IMR-90 (cell line): ENCODE data around the gene PRDX4. TPM values are rescaled to one million over a fixed set of nuclear protein-coding genes. Genes with fewer than 3 reads are reported as not detected.

ENCODE experiments used
- ATAC-seq: fragments of 200-7000 bp; cut with Tn5 transposase; 2 replicates; pipeline ENCODE4 v1.9.1; 2020; ENCODE audit warnings: low read depth, mild to moderate bottlenecking, moderate library complexity
- BruUV-seq: library from RNA; stranded (reverse); fragments of 400-500 nt; replicated peaks from 2 replicates; lab custom pipeline; 2021; lab: Mats Ljungman, UMichigan
- CTCF ChIA-PET: fragments of 300-600 bp; formaldehyde crosslinking; extraction: SDS; loops from one replicate; lab custom pipeline; 2021; ENCODE audit warnings: antibody characterized with exemption; lab: Yijun Ruan, JAX
- POLR2A ChIA-PET: fragments of 300-600 bp; sonication (Branson Sonifier 250); formaldehyde crosslinking; loops from one replicate; lab custom pipeline; 2022; ENCODE audit warnings: antibody characterized with exemption; ENCODE audit not compliant: unreplicated experiment; lab: Charles Lee
- DNase-seq: peaks from one replicate; pipeline ENCODE4 v3.0.0; 2013
- H2AFZ ChIP-seq: replicated peaks from 2 replicates; pipeline ENCODE3; 2013; ENCODE audit warnings: low read length, mild to moderate bottlenecking; ENCODE audit not compliant: poor library complexity
- H2AK5ac ChIP-seq: 2 replicates; pipeline ENCODE4 v1.6.1; 2013; ENCODE audit warnings: low read depth, low read length, inconsistent platforms
- H2AK9ac ChIP-seq: replicated peaks from 2 replicates; pipeline ENCODE3; 2013; ENCODE audit warnings: mild to moderate bottlenecking, low read depth, low read length, moderate library complexity; ENCODE audit not compliant: poor library complexity
- H2BK120ac ChIP-seq: 2 replicates; pipeline ENCODE4 v1.6.1; 2013; ENCODE audit warnings: low read depth, low read length, inconsistent platforms
- H2BK15ac ChIP-seq: 3 replicates; pipeline ENCODE4 v1.6.1; 2013; ENCODE audit warnings: low read depth, low read length, inconsistent platforms
- H2BK20ac ChIP-seq: 2 replicates; pipeline ENCODE4 v1.6.1; 2013; ENCODE audit warnings: low read depth, mild to moderate bottlenecking, inconsistent platforms, low read length, moderate library complexity
- H2BK5ac ChIP-seq: 2 replicates; pipeline ENCODE4 v1.6.1; 2013; ENCODE audit warnings: mild to moderate bottlenecking, low read depth, low read length, inconsistent platforms; ENCODE audit not compliant: poor library complexity, severe bottlenecking
- H3K14ac ChIP-seq: replicated peaks from 2 replicates; pipeline ENCODE4 v1.6.1; 2013; ENCODE audit warnings: low read depth, low read length, inconsistent platforms
- H3K18ac ChIP-seq: 2 replicates; pipeline ENCODE4 v1.6.1; 2013; ENCODE audit warnings: low read depth, low read length, control low read depth
- H3K23ac ChIP-seq: 2 replicates; pipeline ENCODE4 v1.6.1; 2013; ENCODE audit warnings: low read depth, low read length, inconsistent platforms
- H3K27ac ChIP-seq: 2 replicates; pipeline ENCODE4 v1.5.1; 2013; ENCODE audit warnings: mild to moderate bottlenecking, control low read depth, low read length; ENCODE audit not compliant: insufficient read depth
- H3K27me3 ChIP-seq: 2 replicates; pipeline ENCODE4 v1.6.1; 2013; ENCODE audit warnings: low read length; ENCODE audit not compliant: control insufficient read depth, insufficient read depth
- H3K36me3 ChIP-seq: 2 replicates; pipeline ENCODE4 v1.6.1; 2013; ENCODE audit warnings: low read length, mixed read lengths; ENCODE audit not compliant: control insufficient read depth, insufficient read depth
- H3K4ac ChIP-seq: 2 replicates; pipeline ENCODE4 v1.6.1; 2013; ENCODE audit warnings: low read depth, low read length, inconsistent platforms
- H3K4me1 ChIP-seq: 2 replicates; pipeline ENCODE4 v1.6.1; 2013; ENCODE audit warnings: low read length, mixed read lengths; ENCODE audit not compliant: control insufficient read depth, insufficient read depth
- H3K4me2 ChIP-seq: 2 replicates; pipeline ENCODE4 v1.6.1; 2013; ENCODE audit warnings: low read depth, mild to moderate bottlenecking, control low read depth, low read length, moderate library complexity
- H3K4me3 ChIP-seq: 2 replicates; pipeline ENCODE4 v1.5.1; 2013; ENCODE audit warnings: low read depth, mild to moderate bottlenecking, control low read depth, low read length, moderate library complexity; ENCODE audit not compliant: insufficient read depth
- H3K56ac ChIP-seq: 2 replicates; pipeline ENCODE4 v1.6.1; 2013; ENCODE audit warnings: low read length, inconsistent platforms; ENCODE audit not compliant: insufficient read depth; ENCODE audit errors: extremely low read depth
- H3K79me1 ChIP-seq, 2 experiments: 2 replicates each; pipeline ENCODE4 v1.6.1; 2013; ENCODE audit warnings: low read length in 2 of 2, inconsistent platforms in 1 of 2, low read depth in 1 of 2
- H3K9ac ChIP-seq: 2 replicates; pipeline ENCODE4 v1.6.1; 2013; ENCODE audit warnings: low read depth, low read length, control low read depth
- H3K9me1 ChIP-seq: 2 replicates; pipeline ENCODE4 v1.6.1; 2013; ENCODE audit warnings: low read length, inconsistent platforms; ENCODE audit not compliant: insufficient read depth
- H3K9me3 ChIP-seq: 2 replicates; pipeline ENCODE4 v1.6.1; 2013; ENCODE audit warnings: low read length; ENCODE audit not compliant: control insufficient read depth, insufficient read depth
- H4K20me1 ChIP-seq: 2 replicates; pipeline ENCODE4 v1.6.1; 2013; ENCODE audit warnings: low read length, inconsistent platforms; ENCODE audit not compliant: insufficient read depth
- H4K5ac ChIP-seq: 2 replicates; pipeline ENCODE4 v1.6.1; 2013; ENCODE audit warnings: mild to moderate bottlenecking, low read depth, low read length, control low read depth
- H4K8ac ChIP-seq, 2 experiments: 2 replicates each; pipeline ENCODE4 v1.6.1; 2013; ENCODE audit warnings: low read depth in 2 of 2, low read length in 2 of 2, control low read depth in 1 of 2, inconsistent platforms in 1 of 2
- H4K91ac ChIP-seq: 2 replicates; pipeline ENCODE4 v1.6.1; 2013; ENCODE audit warnings: low read depth, low read length, inconsistent platforms; ENCODE audit not compliant: insufficient read depth
- BHLHE40 ChIP-seq: fragments of 150-350 bp; IDR thresholded peaks from 2 replicates; pipeline ENCODE4 v1.6.1; 2016; ENCODE audit warnings: mild to moderate bottlenecking, low read depth, low read length
- CHD1 ChIP-seq: IDR thresholded peaks from 2 replicates; pipeline ENCODE4 v1.6.1; 2012; ENCODE audit warnings: low read depth, low read length, improper control_type of control experiment
- MAZ ChIP-seq: IDR thresholded peaks from 2 replicates; pipeline ENCODE4 v1.6.1; 2012; ENCODE audit warnings: low read depth, mild to moderate bottlenecking, low read length, improper control_type of control experiment, moderate library complexity, borderline replicate concordance
- MXI1 ChIP-seq: IDR thresholded peaks from 2 replicates; pipeline ENCODE4 v1.6.1; 2012; ENCODE audit warnings: low read depth, mild to moderate bottlenecking, low read length, moderate library complexity, borderline replicate concordance
- NFE2L2 ChIP-seq: fragments of 150-350 bp; IDR thresholded peaks from 2 replicates; pipeline ENCODE4 v1.6.1; 2016; ENCODE audit warnings: low read depth, mild to moderate bottlenecking, low read length
- POLR2A ChIP-seq: IDR thresholded peaks from 2 replicates; pipeline ENCODE4 v1.6.1; 2012; ENCODE audit warnings: mild to moderate bottlenecking, low read depth, low read length
- RCOR1 ChIP-seq: IDR thresholded peaks from 2 replicates; pipeline ENCODE4 v1.6.1; 2012; ENCODE audit warnings: mild to moderate bottlenecking, low read length, improper control_type of control experiment; ENCODE audit not compliant: insufficient replicate concordance
- RFX5 ChIP-seq: IDR thresholded peaks from 2 replicates; pipeline ENCODE4 v1.8.0; 2012; ENCODE audit warnings: low read depth, mild to moderate bottlenecking, low read length, moderate library complexity
- SMC3 ChIP-seq: fragments of 150-350 bp; IDR thresholded peaks from 2 replicates; pipeline ENCODE4 v1.6.1; 2016; ENCODE audit warnings: low read depth, mild to moderate bottlenecking, antibody characterized with exemption, low read length, moderate library complexity
- WGBS, 2 experiments: methylation state at CpG; one replicate each; pipeline versions ENCODE4 v1.1.5 to v1.1.7; 2013; ENCODE audit warnings: missing lambda C conversion rate in 2 of 2; ENCODE audit not compliant: insufficient read length in 1 of 2; ENCODE audit errors: extremely low coverage in 2 of 2; 5-methylcytosine and 5-hydroxymethylcytosine counted together
- dilution Hi-C: fragments of 300-500 bp; cut with HindIII; formaldehyde crosslinking; loops from one replicate; pipeline ENCODE4 v1.14.3; 2018; ENCODE audit warnings: low sequenced_read_pairs; ENCODE audit not compliant: unreplicated experiment
- in situ Hi-C: fragments of 300-500 bp; cut with MboI; formaldehyde crosslinking; loops from 3 replicates; pipeline ENCODE4 v1.14.3; 2019; ENCODE audit warnings: low sequenced_read_pairs, inconsistent platforms, mixed read lengths
- intact Hi-C: fragments of 100-400 bp; cut with micrococcal nuclease; formaldehyde crosslinking; loops from 2 replicates; pipeline ENCODE4 v1.10.0; 2022
- polyA plus RNA-seq, 3 experiments: library from polyadenylated mRNA; depleted of rRNA; stranded (reverse); fragments of >200 nt; gene quantifications; 2 replicates each; pipeline ENCODE4 v1.2.3, GENCODE V29; 2012; ENCODE audit warnings: low replicate concordance in 1 of 3
- total RNA-seq: library from RNA; depleted of rRNA; stranded (reverse); fragments of >200 nt; gene quantifications from 2 replicates; pipeline ENCODE4 v1.2.3, GENCODE V29; 2012

PRDX4 gene
- total and polyA plus RNA-seq, 2 of the 4 experiments (the other 2 are of a cell fraction), result 194 to 226 TPM

GRCh38 chrX:23670528-23670927 is 3.2 kb downstream of the PRDX4 start:
- Histone ChIP-seq H2AK9ac (no peak overlapping the region), H3K56ac (no peak overlapping the region), H2BK20ac (no peak overlapping the region), H4K20me1 (no peaks in the 10 kb centered on the region), H2AFZ (no peak overlapping the region), H3K18ac (no peak overlapping the region), H3K14ac (no peak overlapping the region), H3K79me1 (peaks cover 0 to 11% of the 10 kb centered on the region in 2 experiments; a peak in 2 of 4 replicates), H3K9me3 (no peaks in the 10 kb centered on the region), H3K4me2 (no peak overlapping the region), H3K9me1 (no peaks in the 10 kb centered on the region), H4K8ac (no peak overlapping the region), H3K4ac (no peak overlapping the region), H2AK5ac (no peak overlapping the region), H2BK5ac (no peak overlapping the region), H3K27me3 (no peaks in the 10 kb centered on the region), H3K36me3 (0 out of 2 replicates have a peak, but pooled peaks cover 1% of the 10 kb centered on the region), H4K91ac (no peak overlapping the region), H3K9ac (no peak overlapping the region), H3K27ac (no peak overlapping the region), H2BK120ac (no peak overlapping the region), H2BK15ac (no peak overlapping the region), H3K4me1 (0 out of 2 replicates have a peak, but pooled peaks cover 1% of the 10 kb centered on the region), H4K5ac (no peak overlapping the region), H3K23ac (no peak overlapping the region), H3K4me3 (no peak overlapping the region)
- dilution Hi-C loops, result no loop called here
- no CpG with 5 or more reads among the region's 1 CpG for WGBS, 2 experiments
- no TSS peak for BruUV-seq
- POLR2A ChIA-PET, result no interaction called here
- DNase-seq (no peak), ATAC-seq (no peak)
- CTCF ChIA-PET, result no interaction called here
- in situ Hi-C loops, result no loop called here
- no peak for TF ChIP-seq CHD1
- no peak for TF ChIP-seq RCOR1
- TF ChIP-seq MXI1, result no peak
- no peak for TF ChIP-seq SMC3
- no peak for TF ChIP-seq POLR2A
- no peak for TF ChIP-seq RFX5
- no peak for TF ChIP-seq NFE2L2
- no peak for TF ChIP-seq MAZ
- TF ChIP-seq BHLHE40, result no peak
- intact Hi-C loops, result no loop called here
